ENCODE measurements around the gene RPL7A.

- no peak for TF ChIP-seq CTCF (IDR thresholded peaks at IDR 0.05)
- no peak for TF ChIP-seq POLR2A (IDR thresholded peaks at IDR 0.05)
Measured at GRCh38 chr9:133344979-133345378, 3.0 kb upstream of the RPL7A start.

All from uterus (tissue), 2 donors.